ENCODE results near the gene NES.
A peak's percentile ranks its signal among the peaks of the same experiment; 100 is the strongest.

The NES gene

GRCh38 chr1:156680056-156680455, 2.8 kb upstream of the NES start:
- DNase-seq, result no peak

DNA sequence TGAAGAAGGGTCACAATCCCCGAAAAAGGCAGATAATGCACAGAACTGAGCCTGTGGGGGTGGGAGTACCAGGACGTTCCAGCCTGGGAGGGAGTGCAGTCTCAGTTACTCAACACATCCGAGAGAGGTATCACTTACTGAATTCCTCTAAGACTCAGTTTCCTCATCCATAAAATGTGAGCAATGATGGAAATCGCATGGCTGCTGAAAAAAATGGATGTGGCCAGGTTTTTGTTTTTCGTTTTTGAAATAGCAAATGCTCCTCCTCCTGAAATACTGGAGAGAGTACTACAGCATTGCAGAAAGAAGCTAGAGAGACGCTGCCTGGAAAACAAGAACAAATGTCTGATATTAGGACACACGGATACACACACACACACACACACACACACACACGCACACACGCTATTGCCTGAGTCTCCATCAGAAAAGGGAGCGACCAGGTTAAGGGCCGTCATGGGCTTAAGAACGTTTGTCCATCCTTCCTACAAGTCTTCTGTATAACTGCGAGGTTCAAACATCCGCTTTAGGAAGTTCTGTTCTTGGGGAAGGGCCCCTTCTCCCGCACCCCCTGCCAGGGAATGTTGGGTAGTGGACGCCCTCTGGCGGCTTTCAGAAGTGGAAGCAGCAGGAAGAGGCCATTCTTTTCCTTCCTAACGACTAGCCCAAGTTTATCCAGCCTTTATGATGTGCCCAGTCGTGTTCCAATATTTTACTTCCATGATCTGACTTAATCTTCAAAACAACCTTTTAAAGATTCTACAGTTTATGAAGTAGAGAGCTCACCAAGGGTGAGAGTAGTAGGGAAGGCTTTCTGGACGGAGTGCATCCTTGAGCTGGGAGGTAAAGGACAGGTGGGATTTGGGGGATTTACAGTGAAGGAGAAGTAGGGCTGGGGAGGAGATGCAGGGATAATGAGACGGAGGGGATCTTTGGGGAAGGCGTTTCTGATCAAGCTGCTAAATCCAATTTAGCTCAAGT, 699 bp upstream of the NES start:
- DNase-seq, result peak; percentile 35

DNA sequence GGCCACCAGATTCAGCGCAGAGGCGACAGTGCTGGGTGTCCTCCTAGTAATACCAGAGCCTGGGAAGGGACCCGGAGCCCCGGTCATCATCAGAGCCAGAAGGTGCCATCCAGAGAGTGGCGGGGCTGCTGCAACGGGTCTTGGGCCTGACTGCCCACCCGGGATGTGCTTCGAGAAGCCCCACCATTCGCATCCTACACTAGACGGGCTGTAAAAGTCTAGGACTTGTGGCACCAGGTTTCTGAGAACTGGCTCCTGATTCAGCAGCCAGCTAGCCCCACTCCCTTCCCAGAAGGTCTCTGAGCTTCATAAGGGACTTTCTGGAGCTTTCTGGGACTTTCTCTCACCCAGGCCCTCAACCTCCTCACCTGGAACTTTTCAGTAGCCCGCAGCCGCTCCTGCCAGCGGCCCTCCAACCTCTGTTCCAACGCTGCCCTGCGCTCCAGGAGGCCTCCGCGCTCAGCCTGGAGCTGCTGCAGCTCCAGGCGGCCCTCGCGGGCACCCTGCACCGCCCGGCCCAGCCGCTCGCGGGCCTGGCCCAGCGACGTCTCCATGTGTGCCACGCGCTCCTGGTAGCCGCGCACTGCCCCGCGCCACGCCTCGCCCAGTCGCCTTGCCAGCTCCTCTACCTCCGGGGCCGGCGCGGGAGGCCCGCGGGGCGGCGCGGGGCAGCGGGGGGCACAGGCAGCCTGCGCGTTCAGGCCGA, 940 bp downstream of the NES start:
- no peak for DNase-seq

- no peak for DNase-seq
Observed at GRCh38 chr1:156675210-156676113, 1.7 kb downstream of the NES start.

DNA sequence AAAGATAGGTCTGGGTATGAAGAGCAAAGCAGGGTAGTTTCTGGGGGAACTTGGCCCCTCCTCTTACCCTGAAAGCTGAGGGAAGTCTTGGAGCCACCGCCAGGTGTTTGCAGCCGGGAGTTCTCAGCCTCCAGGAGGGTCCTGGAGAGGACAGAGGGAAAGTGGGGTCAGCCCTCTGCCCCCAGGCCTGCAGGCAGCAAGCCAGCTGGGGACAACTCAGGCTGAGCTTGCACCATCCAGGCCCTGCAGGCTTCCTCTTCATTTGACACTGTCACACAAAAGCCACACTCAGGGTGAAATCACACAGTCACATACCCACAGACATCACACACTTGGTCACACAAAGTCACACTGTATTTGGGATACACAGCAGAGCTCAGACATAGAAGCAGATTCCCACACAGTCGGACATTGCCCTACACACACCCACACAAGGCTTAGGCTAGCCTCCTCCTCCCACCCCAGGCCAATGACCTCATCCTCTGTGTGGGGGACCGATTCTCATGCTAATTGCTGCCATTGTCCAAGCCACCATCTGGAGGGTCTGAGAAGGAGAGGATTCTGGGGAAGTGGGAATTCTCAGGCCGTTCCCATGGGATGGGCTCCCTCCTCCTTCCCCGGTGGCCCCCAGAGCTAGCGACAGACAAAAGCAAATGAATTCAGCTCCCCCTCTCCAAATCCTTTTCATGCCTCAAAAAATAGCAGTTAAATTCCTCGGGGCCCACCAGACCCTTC, 3.7 kb downstream of the NES start:
- DNase-seq, result no peak

DNA sequence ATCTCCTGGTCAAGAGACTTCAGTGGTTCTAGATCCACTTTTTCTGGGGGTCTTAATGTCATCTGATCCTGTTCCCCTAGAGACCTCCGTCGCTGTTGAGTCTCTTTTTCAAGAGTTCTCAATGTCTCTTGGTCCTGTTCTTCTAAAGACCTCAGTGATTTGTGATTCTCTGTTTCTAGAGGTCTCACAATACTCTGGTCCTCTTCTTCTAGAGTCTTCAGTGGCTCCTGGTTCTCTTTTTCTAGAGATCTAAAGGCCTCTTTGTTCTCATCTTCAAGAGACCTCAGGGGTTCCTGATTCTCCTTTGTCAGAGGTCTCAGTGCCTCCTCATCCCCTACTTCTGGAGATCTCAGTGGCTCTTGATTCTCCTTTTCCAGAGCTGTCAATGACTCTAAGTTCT, 5.4 kb downstream of the NES start:
- DNase-seq, result no peak

DNA sequence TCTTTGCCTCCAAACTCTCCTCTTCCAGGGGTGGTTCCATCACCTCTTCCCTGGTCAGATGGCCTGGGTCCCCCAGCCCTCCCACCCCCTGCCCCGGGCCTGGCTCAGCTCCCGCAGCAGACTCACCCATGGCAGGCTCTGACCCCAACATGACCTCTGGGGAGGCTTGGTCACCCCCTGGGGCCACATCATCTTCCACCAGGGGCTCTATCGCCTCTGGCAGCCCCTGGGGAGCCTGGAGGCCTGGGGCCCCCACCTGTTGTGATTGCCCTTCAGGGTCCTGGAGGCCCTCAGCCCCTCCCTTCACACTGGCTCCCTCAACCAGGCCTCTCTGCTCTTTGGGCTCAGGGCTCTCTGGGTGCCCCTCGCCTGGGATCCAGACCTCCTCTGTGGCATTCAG, 6.4 kb downstream of the NES start:
- no peak for DNase-seq

DNA sequence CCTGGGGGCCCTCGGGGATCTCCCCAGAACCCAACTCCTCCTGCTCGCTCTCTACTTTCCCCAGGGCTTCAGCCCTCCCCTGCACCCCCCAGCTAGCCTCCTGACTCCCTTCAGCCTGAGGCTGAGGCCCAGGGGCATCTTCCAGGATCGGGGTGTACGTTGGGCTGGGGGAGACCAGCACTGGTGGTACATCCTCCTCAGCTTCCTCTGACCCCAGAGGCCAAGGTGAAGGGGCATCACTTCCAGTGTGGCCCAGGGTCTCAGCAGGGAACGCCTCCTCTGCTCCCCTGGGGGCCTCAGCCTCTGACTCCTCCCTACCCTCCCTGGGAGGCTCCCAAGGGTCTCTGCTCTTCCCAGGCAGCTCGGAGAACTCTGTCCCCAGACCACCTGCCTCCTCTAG, 6.8 kb downstream of the NES start:
- no peak for DNase-seq

GRCh38 chr1:156669794-156670193, 7.4 kb downstream of the NES start:
- no peak for DNase-seq

- DNase-seq, result no peak
Observed at GRCh38 chr1:156668801-156669637, 8.2 kb downstream of the NES start.

GRCh38 chr1:156667968-156668709, 9.1 kb downstream of the NES start:
- no peak for DNase-seq

DNA sequence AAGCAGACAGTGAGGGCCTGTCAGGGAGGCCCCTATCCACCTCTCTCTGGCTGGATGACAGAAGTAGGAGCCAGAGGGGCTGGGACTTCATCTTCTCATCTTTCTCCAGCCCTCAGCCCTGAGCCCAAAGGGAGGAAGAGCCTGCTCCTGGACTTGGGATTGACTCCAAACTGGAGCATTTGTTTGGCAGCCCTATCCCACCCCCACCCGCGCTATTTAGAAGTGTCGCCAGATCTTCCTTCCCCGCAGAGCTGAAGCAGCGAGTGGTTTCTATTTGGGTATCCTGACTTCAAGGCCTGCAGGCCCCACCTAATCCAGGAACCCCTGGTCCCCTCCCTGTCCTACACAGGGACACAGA, 9.6 kb downstream of the NES start:
- no peak for DNase-seq

GRCh38 chr1:156666862-156667609, 10.2 kb downstream of the NES start:
- no peak for DNase-seq

DNA sequence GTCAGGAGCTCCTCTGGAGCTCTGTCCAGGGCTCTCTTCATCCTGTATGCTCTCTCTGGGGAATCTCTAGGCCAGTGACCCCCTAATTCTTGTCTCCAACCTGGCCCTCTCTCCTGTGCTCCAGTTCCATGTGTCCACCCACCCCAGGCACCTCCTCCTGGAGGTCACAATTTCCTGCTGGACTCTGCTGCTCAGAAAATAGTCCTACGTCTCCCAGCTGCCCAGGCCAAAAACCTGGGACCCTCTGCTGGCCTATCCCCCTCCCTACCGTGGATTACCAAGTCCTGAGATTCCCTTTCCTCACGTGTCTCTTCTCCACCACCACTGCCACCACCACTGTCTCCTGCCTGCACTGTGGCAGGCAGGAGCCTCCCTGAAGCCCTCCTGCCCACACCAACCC, 11.7 kb downstream of the NES start:
- DNase-seq, result no peak

- DNase-seq, result no peak
Observed at GRCh38 chr1:156664767-156665411, 12.3 kb downstream of the NES start.

- no peak for DNase-seq
Observed at GRCh38 chr1:156664046-156664766, 13.0 kb downstream of the NES start.

GRCh38 chr1:156663178-156663577, 14.0 kb downstream of the NES start:
- DNase-seq, result no peak

- no peak for DNase-seq
Observed at GRCh38 chr1:156662800-156663055, 14.5 kb downstream of the NES start.

Measured in activated CD4-positive, alpha-beta T cell treated with anti-CD3 and anti-CD28 coated beads for 48 hours (primary cell).